NOMO-1 treated with DMSO at 0.1 percent for 48 hours (cell line): ENCODE data around the gene TRABD.

Source experiments
- DNase-seq: peaks from one replicate; lab custom pipeline; 2025; ENCODE audit not compliant: unreplicated experiment; lab: John Stamatoyannopoulos, UW

TRABD gene

GRCh38 chr22:50184902-50185374, 775 bp upstream of the TRABD start:
- no peak for DNase-seq

GRCh38 chr22:50186181-50186714, 535 bp downstream of the TRABD start:
- no peak for DNase-seq

GRCh38 chr22:50186761-50187523, 1.2 kb downstream of the TRABD start:
- no peak for DNase-seq

GRCh38 chr22:50188356-50188755, 2.6 kb downstream of the TRABD start:
- no peak for DNase-seq

- no peak for DNase-seq
Measured at GRCh38 chr22:50189184-50189848, 3.6 kb downstream of the TRABD start.

GRCh38 chr22:50189849-50190181, 4.1 kb downstream of the TRABD start:
- no peak for DNase-seq

GRCh38 chr22:50190182-50190940, 4.6 kb downstream of the TRABD start:
- peak; percentile 92 for DNase-seq

GRCh38 chr22:50190941-50191741, 5.4 kb downstream of the TRABD start:
- DNase-seq: peak; percentile 90

- peak; percentile 42 for DNase-seq
Measured at GRCh38 chr22:50192436-50193204, 6.9 kb downstream of the TRABD start.

- DNase-seq: no peak
Measured at GRCh38 chr22:50193621-50194020, 7.9 kb downstream of the TRABD start.

- no peak for DNase-seq
Measured at GRCh38 chr22:50194037-50194805, 8.5 kb downstream of the TRABD start.

- DNase-seq: no peak
Measured at GRCh38 chr22:50196256-50196655, 10.5 kb downstream of the TRABD start.

- no peak for DNase-seq
Measured at GRCh38 chr22:50197000-50197800, 11.5 kb downstream of the TRABD start.

GRCh38 chr22:50197856-50198623, 12.3 kb downstream of the TRABD start:
- no peak for DNase-seq

- no peak for DNase-seq
Measured at GRCh38 chr22:50198624-50199017, 12.9 kb downstream of the TRABD start.

- DNase-seq: no peak
Measured at GRCh38 chr22:50199251-50199721, 13.6 kb downstream of the TRABD start.

GRCh38 chr22:50199829-50200460, 14.2 kb downstream of the TRABD start:
- no peak for DNase-seq
